Adrenal gland (tissue), 12 donors: ENCODE measurements around the gene MCTP1. TPM values are rescaled to one million over a fixed set of nuclear protein-coding genes. Genes with fewer than 3 reads are reported as not detected.

Source experiments
- DNase-seq, 7 donors: peaks; one replicate each; pipeline ENCODE4 v3.0.0-alpha.2; 2019 to 2020
- H3K27ac ChIP-seq, 5 donors: fragments of 200-600 bp; sonication (generic) in 4 of 5; 1 replicate in 3 of 5; 2 replicates in 2 of 5; pipeline versions ENCODE4 v1.5.1 to v1.8.0; 2016 to 2020; ENCODE audit warnings: mild to moderate bottlenecking in 1 of 5
- H3K27me3 ChIP-seq: fragments of 200-600 bp; 2 replicates; pipeline ENCODE4 v1.8.0; 2021
- H3K36me3 ChIP-seq, 2 donors: fragments of 200-600 bp; replicated peaks in 1 of 2; 1 replicate in 1 of 2; 2 replicates in 1 of 2; pipeline versions ENCODE4 v1.5.1 to v1.8.0; 2018 to 2022
- H3K4me1 ChIP-seq, 2 donors: fragments of 200-600 bp; replicated peaks in 1 of 2; 1 replicate in 1 of 2; 2 replicates in 1 of 2; pipeline versions ENCODE4 v1.5.1 to v1.8.0; 2018 to 2021
- H3K4me3 ChIP-seq, 4 donors: fragments of 200-600 bp; sonication (generic) in 3 of 4; one replicate each; pipeline ENCODE4 v1.5.1; 2016 to 2018
- H3K9me3 ChIP-seq, 3 donors: fragments of 200-600 bp; sonication (generic) in 1 of 3; replicated peaks in 1 of 3; 1 replicate in 2 of 3; 2 replicates in 1 of 3; pipeline versions ENCODE4 v1.5.1 to v1.8.0; 2016 to 2021
- CTCF ChIP-seq, 6 experiments: fragments of 450-650 bp in 4 of 6; fragments of 200-600 bp in 2 of 6; sonication (generic) in 1 of 6; IDR thresholded peaks; 1 replicate in 5 of 6; 2 replicates in 1 of 6; pipeline versions ENCODE4 v1.5.1 to v1.8.0; 2016 to 2021; ENCODE audit warnings: antibody characterized with exemption in 6 of 6, mild to moderate bottlenecking in 2 of 6, moderate library complexity in 1 of 6
- POLR2A ChIP-seq, 2 donors: fragments of 450-650 bp; IDR thresholded peaks; one replicate each; pipeline ENCODE4 v1.6.1; 2017; ENCODE audit warnings: antibody characterized with exemption in 2 of 2, mild to moderate bottlenecking in 2 of 2, moderate library complexity in 1 of 2
- WGBS, 4 donors: extraction: QIAGEN DNeasy Blood & Tissue Kit in 2 of 4; methylation state at CpG; one replicate each; pipeline versions ENCODE4 v1.1.5 to v1.1.7; 2013 to 2017; 5-methylcytosine and 5-hydroxymethylcytosine counted together
- intact Hi-C, 2 donors: fragments of 100-400 bp; cut with DNase I; formaldehyde crosslinking; loops; one replicate each; pipeline versions ENCODE4 v1.14.1 to v1.15.0; 2022 to 2023
- polyA plus RNA-seq, 3 donors: library from polyadenylated mRNA; stranded (reverse); fragments of 200-250 nt in 2 of 3; fragments of 350-450 nt in 1 of 3; fragmentation: Illumina TruSeq in 1 of 3; extraction: RNeasy Lipid Tissue Mini Kit (QIAGEN cat#74804) in 1 of 3; gene quantifications; one replicate each; pipeline ENCODE4 v1.2.3, GENCODE V29; 2013 to 2014
- total RNA-seq, 9 donors: library from RNA; depleted of rRNA in 4 of 9; stranded (reverse); fragments of >200 nt in 4 of 9; fragments of 120-200 nt in 1 of 9; fragmentation: NEBNext Ultra II Directional in 1 of 9; extraction: Animal tissue kit (Norgen Biotek cat#: 25700) in 1 of 9; gene quantifications; one replicate each; pipeline versions ENCODE4 v1.1.0 to v1.2.4, GENCODE V29; 2013 to 2023
- donor health status: healthy with polysubstance abuse.
- donor health status: Bipolar disorder and iron deficiency.
- donor health status: DM: yes; HTN: yes; CAD: no.
- donor health status: DM: no; HTN: no; CAD: no.
- donor health status: DM: no; HTN: no; CAD: no.
- donor health status: DM: yes; HTN: yes; CAD: no.

MCTP1 gene
- total and polyA plus RNA-seq, 12 donors, result 1.2 to 20.1 (median 5.1) TPM

GRCh38 chr5:95032801-95033200, 252.1 kb downstream of the MCTP1 start:
- Histone ChIP-seq H3K27ac (no peak overlapping the region), H3K27me3 (no peaks in the 10 kb centered on the region), H3K4me1 (no peaks in the 10 kb centered on the region), H3K4me3 (no peak overlapping the region), H3K36me3 (no peaks in the 10 kb centered on the region), H3K9me3 (no peaks in the 10 kb centered on the region)
- TF ChIP-seq CTCF (IDR thresholded peaks at IDR 0.05) (no peak), POLR2A (IDR thresholded peaks at IDR 0.05) (no peak)
- DNase-seq, result no peak
- WGBS, 4 donors, result 70 to 88% (median 80%) methylated on average over 1 of the region's 1 CpG
- intact Hi-C loops, result no loop called here

GRCh38 chr5:95029569-95030366, 255.1 kb downstream of the MCTP1 start:
- no peaks in the 10 kb centered on the region for H3K27me3 ChIP-seq
- H3K27ac ChIP-seq, result no peak overlapping the region
- intact Hi-C loops, result no loop called here
- no peak overlapping the region for H3K4me3 ChIP-seq
- WGBS, 4 donors, result 71 to 82% (median 79%) methylated on average over 7 to 9 of the region's 9 CpGs
- no peaks in the 10 kb centered on the region for H3K9me3 ChIP-seq
- no peak for DNase-seq
- TF ChIP-seq POLR2A (IDR thresholded peaks at IDR 0.05) (no peak), CTCF (IDR thresholded peaks at IDR 0.05) (no peak)
- no peaks in the 10 kb centered on the region for H3K4me1 ChIP-seq
- H3K36me3 ChIP-seq, result no peaks in the 10 kb centered on the region

GRCh38 chr5:95027775-95028174, 257.1 kb downstream of the MCTP1 start:
- 29 to 41% (median 36%) methylated on average over 3 of the region's 3 CpGs for WGBS, 4 donors
- Histone ChIP-seq H3K27ac (no peak overlapping the region), H3K4me1 (no peaks in the 10 kb centered on the region), H3K36me3 (no peaks in the 10 kb centered on the region), H3K9me3 (no peaks in the 10 kb centered on the region), H3K4me3 (no peak overlapping the region), H3K27me3 (no peaks in the 10 kb centered on the region)
- no peak for DNase-seq
- intact Hi-C loops, result no loop called here
- no peak for TF ChIP-seq CTCF (IDR thresholded peaks at IDR 0.05)
- no peak for TF ChIP-seq POLR2A (IDR thresholded peaks at IDR 0.05)

- Histone ChIP-seq H3K27ac (no peak overlapping the region), H3K27me3 (no peaks in the 10 kb centered on the region), H3K4me3 (no peak overlapping the region), H3K9me3 (no peaks in the 10 kb centered on the region), H3K36me3 (no peaks in the 10 kb centered on the region), H3K4me1 (no peaks in the 10 kb centered on the region)
- no peak for DNase-seq
- 51 to 63% (median 62%) methylated on average over 5 of the region's 5 CpGs for WGBS, 4 donors
- no peak for TF ChIP-seq CTCF (IDR thresholded peaks at IDR 0.05)
- TF ChIP-seq POLR2A (IDR thresholded peaks at IDR 0.05), result no peak
- intact Hi-C loops, result no loop called here
Observed at GRCh38 chr5:95027151-95027721, 257.7 kb downstream of the MCTP1 start.
